ENCODE results near the gene KLHL8. TPM values are rescaled to one million over a fixed set of nuclear protein-coding genes. Genes with fewer than 3 reads are reported as not detected.

The KLHL8 gene
- total and polyA plus RNA-seq, 12 donors: 2.1 to 14.8 (median 8.9) TPM

DNA sequence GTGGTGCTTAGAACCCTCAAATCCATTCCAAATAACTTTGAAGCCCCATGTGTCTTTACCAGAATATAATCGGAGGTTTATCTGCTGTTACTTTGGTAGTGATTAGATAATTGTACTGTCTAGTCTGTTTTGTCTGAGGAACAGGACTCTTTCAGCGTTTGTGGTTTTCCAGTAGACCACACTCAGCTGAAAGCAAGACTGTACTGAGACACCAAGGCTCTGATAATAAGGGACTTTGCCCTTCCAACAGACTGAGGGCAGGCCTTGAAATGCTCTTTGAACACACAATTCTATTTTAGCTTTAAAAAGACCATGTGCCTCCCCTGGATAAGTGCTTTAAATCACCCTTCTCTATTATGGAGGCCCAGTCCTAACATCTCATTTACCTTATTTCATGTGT lies 76.1 kb downstream of the KLHL8 start:
- intact Hi-C loops (cut with DNase I): no loop called here
- Histone ChIP-seq H3K9me3 (replicated peaks in 1 of 3) (no peaks in the 10 kb centered on the region), H3K4me3 (no peak overlapping the region), H3K27me3 (no peaks in the 10 kb centered on the region), H3K27ac (no peak overlapping the region), H3K4me1 (replicated peaks in 1 of 2) (peaks cover 0 to 5% of the 10 kb centered on the region in 2 donors), H3K36me3 (replicated peaks in 1 of 2) (peaks cover 0 to 5% of the 10 kb centered on the region in 2 donors)
- no peak for TF ChIP-seq CTCF (IDR thresholded peaks at IDR 0.05)
- no peak for TF ChIP-seq POLR2A (IDR thresholded peaks at IDR 0.05)
- no peak for DNase-seq
- 52 to 71% (median 61%) methylated on average over 2 of the region's 2 CpGs for WGBS, 4 donors

GRCh38 chr4:87141428-87141827 lies 79.0 kb downstream of the KLHL8 start:
- peaks cover 0 to 18% of the 10 kb centered on the region in 2 donors for H3K36me3 ChIP-seq (replicated peaks in 1 of 2)
- no peaks in the 10 kb centered on the region for H3K27me3 ChIP-seq
- peak in 1 of 7 donors; percentile 14 for DNase-seq
- H3K27ac ChIP-seq: no peak overlapping the region
- H3K9me3 ChIP-seq (replicated peaks in 1 of 3): no peaks in the 10 kb centered on the region
- TF ChIP-seq CTCF (IDR thresholded peaks at IDR 0.05) (no peak), POLR2A (IDR thresholded peaks at IDR 0.05) (no peak)
- no peak overlapping the region for H3K4me3 ChIP-seq
- H3K4me1 ChIP-seq (replicated peaks in 1 of 2): peaks cover 0 to 5% of the 10 kb centered on the region in 2 donors
- intact Hi-C loops (cut with DNase I): no loop called here
- WGBS, 4 donors: 58 to 74% (median 63%) methylated on average over 3 of the region's 3 CpGs

DNA sequence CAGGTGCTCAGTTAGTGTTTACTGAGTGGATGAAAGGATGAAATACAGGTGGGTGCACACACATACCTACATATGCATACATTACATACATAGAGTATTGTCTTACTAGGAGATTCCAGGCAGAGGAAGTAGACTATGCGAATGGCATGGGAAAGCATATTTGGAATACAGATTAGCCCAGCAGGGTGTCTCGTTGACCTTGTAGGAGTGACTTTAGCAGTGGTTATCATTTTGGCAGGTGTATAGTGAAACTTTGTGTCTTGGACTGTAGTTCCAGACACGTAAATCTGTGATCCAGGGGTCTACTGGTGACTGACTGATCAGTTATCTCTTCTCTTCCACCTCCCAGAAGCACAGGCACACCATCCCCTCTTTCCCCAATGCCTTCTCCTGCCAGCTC lies 86.3 kb downstream of the KLHL8 start:
- peaks cover 0 to 79% of the 10 kb centered on the region in 2 donors for H3K36me3 ChIP-seq (replicated peaks in 1 of 2)

DNA sequence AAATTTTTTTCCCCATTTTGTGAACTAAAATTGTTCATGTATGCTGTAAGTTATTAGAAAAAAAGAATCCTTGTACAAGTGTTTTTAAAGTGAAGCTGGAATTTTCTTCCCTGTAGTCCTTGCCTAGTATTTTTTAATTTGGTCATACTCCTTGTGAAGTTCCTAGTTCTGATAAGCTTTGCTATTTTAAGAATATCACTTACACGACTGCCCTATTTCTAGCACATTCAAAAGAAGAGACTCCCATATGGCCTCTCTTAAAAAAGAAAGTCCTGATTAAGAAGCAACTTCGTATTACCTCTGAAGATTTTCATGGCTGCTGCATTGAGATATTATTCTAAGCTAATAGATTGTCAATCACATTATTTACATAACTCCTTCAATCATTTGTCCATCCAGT lies 87.2 kb downstream of the KLHL8 start:
- peaks cover 0 to 85% of the 10 kb centered on the region in 2 donors for H3K36me3 ChIP-seq (replicated peaks in 1 of 2)

More for the DNA sequence above, 86.3 kb downstream of the KLHL8 start:
- intact Hi-C loops (cut with DNase I): no loop called here
- Histone ChIP-seq H3K27me3 (no peaks in the 10 kb centered on the region), H3K9me3 (replicated peaks in 1 of 3) (no peaks in the 10 kb centered on the region), H3K4me1 (replicated peaks in 1 of 2) (no peaks in the 10 kb centered on the region), H3K27ac (no peak overlapping the region), H3K4me3 (no peak overlapping the region)
- no peak for DNase-seq
- TF ChIP-seq POLR2A (IDR thresholded peaks at IDR 0.05) (no peak), CTCF (IDR thresholded peaks at IDR 0.05) (no peak)
- WGBS, 4 donors: 64 to 96% (median 86%) methylated on average over 3 of the region's 3 CpGs

More for the DNA sequence above, 87.2 kb downstream of the KLHL8 start:
- DNase-seq: no peak
- Histone ChIP-seq H3K4me3 (no peak overlapping the region), H3K27ac (no peak overlapping the region), H3K9me3 (replicated peaks in 1 of 3) (no peaks in the 10 kb centered on the region), H3K4me1 (replicated peaks in 1 of 2) (no peaks in the 10 kb centered on the region), H3K27me3 (no peaks in the 10 kb centered on the region)
- intact Hi-C loops (cut with DNase I): no loop called here
- TF ChIP-seq POLR2A (IDR thresholded peaks at IDR 0.05): no peak
- TF ChIP-seq CTCF (IDR thresholded peaks at IDR 0.05): no peak
- 41 to 51% (median 45%) methylated on average over 2 of the region's 2 CpGs for WGBS, 4 donors

Data from adrenal gland (tissue), 12 donors.